Trophoblast cell (in vitro differentiated cells and primary cell): Measurements from ENCODE around the gene UGT1A5.

Experiments used
- DNase-seq, 2 donors: peaks; one replicate each; pipeline ENCODE4 v3.0.0-alpha.2; 2016
- H2AFZ ChIP-seq: 2 replicates; pipeline ENCODE4 v1.6.1; 2013; ENCODE audit warnings: low read length, moderate library complexity, mild to moderate bottlenecking; ENCODE audit not compliant: insufficient read depth, poor library complexity
- H2AK5ac ChIP-seq: 2 replicates; pipeline ENCODE4 v1.6.1; 2013; ENCODE audit warnings: mild to moderate bottlenecking, low read length
- H2BK120ac ChIP-seq: 2 replicates; pipeline ENCODE4 v1.6.1; 2013; ENCODE audit warnings: low read length, mild to moderate bottlenecking, moderate library complexity; ENCODE audit not compliant: insufficient read depth, poor library complexity
- H2BK12ac ChIP-seq: 2 replicates; pipeline ENCODE4 v1.6.1; 2013; ENCODE audit warnings: mild to moderate bottlenecking, low read length, moderate library complexity
- H2BK5ac ChIP-seq: 2 replicates; pipeline ENCODE4 v1.6.1; 2013; ENCODE audit warnings: low read length, low read depth, moderate library complexity, mild to moderate bottlenecking; ENCODE audit not compliant: poor library complexity
- H3K14ac ChIP-seq: 2 replicates; pipeline ENCODE4 v1.6.1; 2013; ENCODE audit warnings: mild to moderate bottlenecking, low read length
- H3K18ac ChIP-seq: 2 replicates; pipeline ENCODE4 v1.6.1; 2013; ENCODE audit warnings: mild to moderate bottlenecking, low read length
- H3K23ac ChIP-seq: 2 replicates; pipeline ENCODE4 v1.6.1; 2013; ENCODE audit warnings: low read length
- H3K27ac ChIP-seq: 2 replicates; pipeline ENCODE4 v1.5.1; 2013; ENCODE audit warnings: low read depth, mild to moderate bottlenecking, inconsistent platforms, low read length, moderate library complexity
- H3K27me3 ChIP-seq: 2 replicates; pipeline ENCODE4 v1.6.1; 2013; ENCODE audit warnings: inconsistent platforms, mild to moderate bottlenecking, low read length, moderate library complexity; ENCODE audit not compliant: insufficient read depth
- H3K36me3 ChIP-seq, 2 experiments: 1 replicate in 1 of 2; 2 replicates in 1 of 2; pipeline ENCODE4 v1.6.1; 2013; ENCODE audit warnings: low read length in 2 of 2, mild to moderate bottlenecking in 2 of 2, moderate library complexity in 1 of 2; ENCODE audit not compliant: insufficient read depth in 2 of 2, control insufficient read depth in 1 of 2
- H3K4ac ChIP-seq: 2 replicates; pipeline ENCODE4 v1.6.1; 2013; ENCODE audit warnings: low read depth, mild to moderate bottlenecking, low read length, moderate library complexity
- H3K4me1 ChIP-seq, 2 experiments: 1 replicate in 1 of 2; 2 replicates in 1 of 2; pipeline ENCODE4 v1.6.1; 2013; ENCODE audit warnings: low read length in 2 of 2, mild to moderate bottlenecking in 2 of 2, moderate library complexity in 1 of 2; ENCODE audit not compliant: insufficient read depth in 2 of 2, control insufficient read depth in 1 of 2
- H3K4me2 ChIP-seq: 2 replicates; pipeline ENCODE4 v1.6.1; 2013; ENCODE audit warnings: inconsistent platforms, mild to moderate bottlenecking, low read length, moderate library complexity
- H3K4me3 ChIP-seq: 2 replicates; pipeline ENCODE4 v1.5.1; 2013; ENCODE audit warnings: mild to moderate bottlenecking, low read depth, low read length, inconsistent platforms
- H3K79me1 ChIP-seq: one replicate; pipeline ENCODE4 v1.6.1; 2013; ENCODE audit warnings: low read length
- H3K79me2 ChIP-seq: 2 replicates; pipeline ENCODE4 v1.6.1; 2013; ENCODE audit warnings: low read length, mild to moderate bottlenecking; ENCODE audit not compliant: control insufficient read depth, insufficient read depth, poor library complexity
- H3K9ac ChIP-seq: 2 replicates; pipeline ENCODE4 v1.6.1; 2013; ENCODE audit warnings: mild to moderate bottlenecking, low read length
- H3K9me3 ChIP-seq: 2 replicates; pipeline ENCODE4 v1.6.1; 2013; ENCODE audit warnings: low read depth, mild to moderate bottlenecking, control low read depth, inconsistent platforms, low read length; ENCODE audit not compliant: insufficient read depth
- H4K12ac ChIP-seq: 2 replicates; pipeline ENCODE4 v1.6.1; 2013; ENCODE audit warnings: low read depth, mild to moderate bottlenecking, low read length, moderate library complexity
- H4K8ac ChIP-seq: 2 replicates; pipeline ENCODE4 v1.6.1; 2013; ENCODE audit warnings: low read depth, mild to moderate bottlenecking, low read length, moderate library complexity
- H4K91ac ChIP-seq: one replicate; pipeline ENCODE4 v1.6.1; 2013; ENCODE audit warnings: low read depth, mild to moderate bottlenecking, low read length, moderate library complexity
- WGBS: extraction: QIAGEN DNeasy Blood & Tissue Kit; methylation state at CpG from one replicate; pipeline ENCODE4 v1.1.7; 2013; ENCODE audit warnings: missing lambda C conversion rate; ENCODE audit not compliant: insufficient read length, insufficient coverage; ENCODE audit errors: extremely low coverage; 5-methylcytosine and 5-hydroxymethylcytosine counted together

The UGT1A5 gene

GRCh38 chr2:233821196-233821595 lies 108.5 kb downstream of the UGT1A5 start:
- no peak for DNase-seq
- Histone ChIP-seq H2AFZ (no peak overlapping the region), H2BK120ac (no peak overlapping the region), H3K23ac (no peak overlapping the region), H3K27ac (no peak overlapping the region), H3K14ac (no peak overlapping the region), H2AK5ac (no peak overlapping the region), H3K4me2 (no peak overlapping the region), H4K91ac (no peak overlapping the region), H3K36me3 (no peaks in the 10 kb centered on the region), H3K4ac (no peak overlapping the region), H3K79me2 (no peaks in the 10 kb centered on the region), H3K18ac (no peak overlapping the region), H2BK12ac (no peak overlapping the region), H3K79me1 (no peaks in the 10 kb centered on the region), H3K27me3 (no peaks in the 10 kb centered on the region), H4K8ac (no peak overlapping the region), H3K4me1 (no peaks in the 10 kb centered on the region), H2BK5ac (no peak overlapping the region), H3K9ac (no peak overlapping the region), H3K4me3 (no peak overlapping the region), H3K9me3 (peaks cover 5% of the 10 kb centered on the region), H4K12ac (no peak overlapping the region)
- WGBS: no CpG with 5 or more reads among the region's 3 CpGs

- Histone ChIP-seq H2AFZ (no peak overlapping the region), H3K9ac (no peak overlapping the region), H3K4me1 (no peaks in the 10 kb centered on the region), H3K9me3 (peaks cover 4% of the 10 kb centered on the region), H3K4ac (no peak overlapping the region), H2BK12ac (no peak overlapping the region), H3K36me3 (no peaks in the 10 kb centered on the region), H3K27me3 (no peaks in the 10 kb centered on the region), H2AK5ac (no peak overlapping the region), H4K8ac (no peak overlapping the region), H3K23ac (no peak overlapping the region), H2BK120ac (no peak overlapping the region), H3K79me2 (no peaks in the 10 kb centered on the region), H3K14ac (no peak overlapping the region), H3K79me1 (no peaks in the 10 kb centered on the region), H2BK5ac (no peak overlapping the region), H3K4me3 (no peak overlapping the region), H4K91ac (no peak overlapping the region), H3K18ac (no peak overlapping the region), H3K27ac (no peak overlapping the region), H4K12ac (no peak overlapping the region), H3K4me2 (no peak overlapping the region)
- WGBS: no CpG with 5 or more reads among the region's 8 CpGs
- no peak for DNase-seq
Observed at GRCh38 chr2:233821709-233822100, 109.0 kb downstream of the UGT1A5 start.

- Histone ChIP-seq H2BK12ac (no peak overlapping the region), H2BK120ac (no peak overlapping the region), H4K91ac (no peak overlapping the region), H3K27ac (no peak overlapping the region), H3K79me2 (no peaks in the 10 kb centered on the region), H4K8ac (no peak overlapping the region), H3K9ac (no peak overlapping the region), H2AFZ (no peak overlapping the region), H4K12ac (no peak overlapping the region), H3K4me1 (no peaks in the 10 kb centered on the region), H3K36me3 (no peaks in the 10 kb centered on the region), H3K9me3 (peaks cover 4% of the 10 kb centered on the region), H3K23ac (no peak overlapping the region), H2AK5ac (no peak overlapping the region), H3K18ac (no peak overlapping the region), H3K4me3 (no peak overlapping the region), H3K27me3 (no peaks in the 10 kb centered on the region), H3K4me2 (no peak overlapping the region), H3K79me1 (no peaks in the 10 kb centered on the region), H2BK5ac (no peak overlapping the region), H3K4ac (no peak overlapping the region), H3K14ac (no peak overlapping the region)
- no CpG with 5 or more reads among the region's 21 CpGs for WGBS
- DNase-seq: no peak
Observed at GRCh38 chr2:233822101-233822771, 109.5 kb downstream of the UGT1A5 start.
